ENCODE results near the gene TASOR2.

- TF ChIP-seq CTCF (IDR thresholded peaks at IDR 0.05) (no peak), POLR2A (IDR thresholded peaks at IDR 0.05) (no peak)
Observed at GRCh38 chr10:5661043-5661442, 23.6 kb upstream of the TASOR2 start.

Measured in testis (tissue), 2 donors.